DOHH2 (cell line): ENCODE data around the gene TMEM170A.
"Not testable (repeated sequence)": the region's sequence is repeated elsewhere in the genome, so short reads cannot be mapped to it uniquely, and the experiment has no call there.

Experiments
- CTCF ChIP-seq: fragments of 200-600 bp; sonication (generic); IDR thresholded peaks from one replicate; pipeline ENCODE4 v1.5.1; 2014; ENCODE audit warnings: antibody characterized with exemption, mild to moderate bottlenecking, low read depth, low read length; ENCODE audit not compliant: poor library complexity, severe bottlenecking
- EZH2phosphoT487 ChIP-seq: fragments of 200-600 bp; sonication (generic); IDR thresholded peaks from 2 replicates; pipeline ENCODE4 v1.6.1; 2017; ENCODE audit warnings: borderline replicate concordance, mild to moderate bottlenecking, antibody characterized with exemption, low read length, moderate library complexity, mixed read lengths

DNA sequence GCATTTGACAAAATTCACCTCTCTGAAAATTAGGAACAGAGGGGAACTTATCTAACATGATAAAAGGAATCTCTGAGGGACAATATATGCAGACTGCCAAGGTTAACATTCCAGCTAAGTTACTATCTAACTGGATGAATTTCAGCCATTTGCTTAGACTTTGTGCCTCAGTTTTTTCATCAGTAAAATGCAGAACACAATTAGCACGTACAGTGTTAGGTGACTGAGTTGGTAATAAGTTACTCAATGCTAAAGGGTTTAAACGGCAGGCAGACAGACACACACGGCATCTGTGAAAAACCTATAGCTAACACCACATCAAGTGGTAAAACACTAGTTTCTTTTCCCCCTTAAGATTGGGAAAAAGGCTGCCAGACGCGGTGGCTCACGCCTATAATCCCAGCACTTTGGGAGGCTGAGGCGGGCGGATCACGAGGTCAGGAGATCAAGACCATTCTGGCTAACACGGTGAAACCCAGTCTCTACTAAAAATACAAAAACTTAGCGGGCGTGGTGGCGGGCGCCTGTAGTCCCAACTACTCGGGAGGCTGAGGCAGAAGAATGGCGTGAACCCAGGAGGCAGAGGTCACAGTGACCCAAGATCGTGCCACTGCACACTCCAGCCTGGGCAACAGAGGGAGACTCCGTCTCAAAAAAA is 40.3 kb downstream of the TMEM170A start:
- not testable (repeated sequence) for TF ChIP-seq CTCF, EZH2phosphoT487
